Loucy (cell line): ENCODE measurements around the gene ARHGAP15.

Source experiments
- EZH2phosphoT487 ChIP-seq: fragments of 200-600 bp; IDR thresholded peaks from 2 replicates; pipeline ENCODE4 v1.6.1; 2018; ENCODE audit warnings: antibody characterized with exemption, mild to moderate bottlenecking, moderate library complexity, borderline replicate concordance
- TF ChIP-seq, protein P1 (sequence below): fragments of 200-600 bp; sonication (generic); conservative IDR thresholded peaks from 2 replicates; pipeline ENCODE4 v1.5.1; 2014; ENCODE audit warnings: mild to moderate bottlenecking, antibody characterized with exemption, low read length

DNA sequence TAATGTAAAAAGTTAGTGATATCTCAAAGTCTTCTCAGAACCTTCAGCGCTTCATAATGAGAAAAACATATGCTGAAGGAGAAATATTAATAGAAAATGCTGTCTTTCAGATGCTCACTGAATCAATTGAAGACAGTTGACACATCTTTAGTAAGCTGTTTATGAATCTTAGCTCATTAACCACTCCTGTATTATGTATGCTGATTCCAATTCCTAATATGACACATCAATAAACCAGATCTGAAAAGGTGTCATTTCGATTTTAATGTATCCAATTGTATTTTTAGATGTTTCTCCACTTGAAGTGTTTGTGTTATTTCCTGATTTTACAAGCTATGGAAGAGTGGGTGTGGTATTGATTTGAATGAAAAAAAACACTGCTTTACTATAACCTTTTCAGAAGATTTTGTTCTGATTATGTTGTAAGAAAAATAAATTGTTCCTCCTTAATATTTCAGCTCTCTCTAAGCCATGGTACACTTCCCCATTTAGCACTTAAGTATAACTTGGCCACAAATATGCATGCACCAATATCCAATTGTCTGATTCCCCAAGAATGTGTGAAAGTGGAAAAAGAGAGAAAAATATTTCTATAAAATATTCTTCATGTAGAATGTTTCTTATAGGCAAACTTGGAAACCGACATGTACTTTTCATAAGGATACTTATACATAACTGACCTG, 569.8 kb downstream of the ARHGAP15 start:
- TF ChIP-seq, protein P1, sequence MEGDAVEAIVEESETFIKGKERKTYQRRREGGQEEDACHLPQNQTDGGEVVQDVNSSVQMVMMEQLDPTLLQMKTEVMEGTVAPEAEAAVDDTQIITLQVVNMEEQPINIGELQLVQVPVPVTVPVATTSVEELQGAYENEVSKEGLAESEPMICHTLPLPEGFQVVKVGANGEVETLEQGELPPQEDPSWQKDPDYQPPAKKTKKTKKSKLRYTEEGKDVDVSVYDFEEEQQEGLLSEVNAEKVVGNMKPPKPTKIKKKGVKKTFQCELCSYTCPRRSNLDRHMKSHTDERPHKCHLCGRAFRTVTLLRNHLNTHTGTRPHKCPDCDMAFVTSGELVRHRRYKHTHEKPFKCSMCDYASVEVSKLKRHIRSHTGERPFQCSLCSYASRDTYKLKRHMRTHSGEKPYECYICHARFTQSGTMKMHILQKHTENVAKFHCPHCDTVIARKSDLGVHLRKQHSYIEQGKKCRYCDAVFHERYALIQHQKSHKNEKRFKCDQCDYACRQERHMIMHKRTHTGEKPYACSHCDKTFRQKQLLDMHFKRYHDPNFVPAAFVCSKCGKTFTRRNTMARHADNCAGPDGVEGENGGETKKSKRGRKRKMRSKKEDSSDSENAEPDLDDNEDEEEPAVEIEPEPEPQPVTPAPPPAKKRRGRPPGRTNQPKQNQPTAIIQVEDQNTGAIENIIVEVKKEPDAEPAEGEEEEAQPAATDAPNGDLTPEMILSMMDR = no peak
- no peak for TF ChIP-seq EZH2phosphoT487
